Fibroblast of villous mesenchyme (primary cell): ENCODE results near the gene PM20D1. TPM values are rescaled to one million over a fixed set of nuclear protein-coding genes. Genes with fewer than 3 reads are reported as not detected.

ENCODE experiments used
- DNase-seq: peaks from one replicate; pipeline ENCODE4 v3.0.0-alpha.2; 2010; ENCODE audit warnings: low read depth
- H3K4me3 ChIP-seq: 2 replicates; pipeline ENCODE4 v1.5.1; 2011; ENCODE audit warnings: low read depth, mild to moderate bottlenecking, low read length
- CTCF ChIP-seq: IDR thresholded peaks from 2 replicates; pipeline ENCODE4 v1.5.1; 2012; ENCODE audit warnings: low read depth, mild to moderate bottlenecking, low read length; ENCODE audit not compliant: insufficient read depth
- total RNA-seq: library from RNA; depleted of rRNA; stranded (reverse); fragments of >200 nt; gene quantifications from 2 replicates; pipeline ENCODE4 v1.2.3, GENCODE V29; 2012

Gene PM20D1
- total RNA-seq, 1 donor = not detected

GRCh38 chr1:205852969-205853368 lies 3.0 kb upstream of the PM20D1 start:
- TF ChIP-seq CTCF = no peak
- no peak for DNase-seq
- H3K4me3 ChIP-seq = no peak overlapping the region

- TF ChIP-seq CTCF = no peak
- no peak overlapping the region for H3K4me3 ChIP-seq
- DNase-seq = no peak
Observed at GRCh38 chr1:205851993-205852392, 2.1 kb upstream of the PM20D1 start.

GRCh38 chr1:205843036-205843859 lies 6.7 kb downstream of the PM20D1 start:
- no peak for DNase-seq
- H3K4me3 ChIP-seq = no peak overlapping the region
- TF ChIP-seq CTCF = no peak

- H3K4me3 ChIP-seq = no peak overlapping the region
- no peak for TF ChIP-seq CTCF
- no peak for DNase-seq
Observed at GRCh38 chr1:205842229-205842628, 7.7 kb downstream of the PM20D1 start.

- DNase-seq = no peak
- TF ChIP-seq CTCF = no peak
- H3K4me3 ChIP-seq = no peak overlapping the region
Observed at GRCh38 chr1:205840146-205840923, 9.6 kb downstream of the PM20D1 start.

- no peak for TF ChIP-seq CTCF
- no peak for DNase-seq
- H3K4me3 ChIP-seq = no peak overlapping the region
Observed at GRCh38 chr1:205837382-205837970, 12.5 kb downstream of the PM20D1 start.
